ENCODE data around the gene RIPK1. TPM values are rescaled to one million over a fixed set of nuclear protein-coding genes. Genes with fewer than 3 reads are reported as not detected.
"Not testable (repeated sequence)": the region's sequence is repeated elsewhere in the genome, so short reads cannot be mapped to it uniquely, and the experiment has no call there.

Gene RIPK1
- total RNA-seq, 1 experiment from 2014 or later: 14.5 TPM

DNA sequence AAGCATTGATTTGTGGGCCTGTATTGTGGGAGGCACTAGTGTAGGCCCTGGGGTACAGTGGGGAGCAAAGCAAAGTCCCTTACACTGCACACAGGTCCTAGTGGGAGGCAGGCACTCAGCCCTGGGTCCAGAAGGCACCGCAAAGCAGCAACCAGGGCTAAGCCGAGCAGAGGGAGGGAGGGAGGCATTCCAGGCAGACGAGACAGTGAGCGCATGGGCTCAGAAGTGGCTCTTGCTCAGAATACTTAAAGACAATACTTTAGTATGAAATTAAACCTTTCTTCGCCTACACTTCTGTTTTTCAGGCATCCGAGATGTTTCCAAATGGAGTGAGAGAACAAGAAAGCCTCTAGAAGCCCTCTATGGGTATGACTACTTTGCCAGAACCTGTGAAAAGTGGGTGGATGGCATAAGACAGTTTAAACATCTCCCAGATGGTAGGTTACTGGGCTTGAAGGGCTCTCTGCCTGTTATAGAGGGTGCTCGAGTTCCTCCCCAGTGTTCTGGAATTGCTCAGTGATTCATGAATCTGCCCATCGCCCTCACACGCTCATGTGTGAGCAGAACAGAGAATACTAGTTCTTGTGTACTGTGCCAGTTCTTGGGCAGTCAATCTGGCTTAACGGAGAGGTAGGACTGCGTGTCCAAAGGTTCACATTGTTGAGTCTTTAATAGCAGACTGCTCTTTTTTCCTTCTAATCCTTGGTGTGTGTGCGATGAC, 68.9 kb downstream of the RIPK1 start:
- ATAC-seq (no peak), DNase-seq (no peak)
- Histone ChIP-seq H3K9me2 (replicated peaks; ENCODE audit: low read length) (no peaks in the 10 kb centered on the region), H2AFZ (ENCODE audit: low read length) (no peak overlapping the region), H3K27ac (ENCODE audit: low read length) (no peak overlapping the region), H3K4me2 (ENCODE audit: low read length) (no peak overlapping the region), H3K9ac (ENCODE audit: low read length) (no peak overlapping the region), H3K79me2 (ENCODE audit: low read length) (no peaks in the 10 kb centered on the region), H3K27me3 (ENCODE audit: low read length) (no peaks in the 10 kb centered on the region), H3F3A (ENCODE audit: low read length, unreplicated experiment) (no peaks in the 10 kb centered on the region), H3K4me3 (ENCODE audit: low read length) (no peak overlapping the region), H3K9me3 (ENCODE audit: low read length) (no peaks in the 10 kb centered on the region), H3K36me3 (ENCODE audit: low read depth, low read length) (peaks cover 3% of the 10 kb centered on the region), H4K20me1 (ENCODE audit: low read length) (no peaks in the 10 kb centered on the region), H3K4me1 (ENCODE audit: insufficient read depth, low read length) (peaks cover 21% of the 10 kb centered on the region)
- no peak for TF ChIP-seq EZH2phosphoT487 (IDR thresholded peaks at IDR 0.05; ENCODE audit: borderline replicate concordance, low read length)
- TF ChIP-seq EZH2 (IDR thresholded peaks at IDR 0.05; ENCODE audit: low read length, unreplicated experiment): no peak
- TF ChIP-seq, protein P1, sequence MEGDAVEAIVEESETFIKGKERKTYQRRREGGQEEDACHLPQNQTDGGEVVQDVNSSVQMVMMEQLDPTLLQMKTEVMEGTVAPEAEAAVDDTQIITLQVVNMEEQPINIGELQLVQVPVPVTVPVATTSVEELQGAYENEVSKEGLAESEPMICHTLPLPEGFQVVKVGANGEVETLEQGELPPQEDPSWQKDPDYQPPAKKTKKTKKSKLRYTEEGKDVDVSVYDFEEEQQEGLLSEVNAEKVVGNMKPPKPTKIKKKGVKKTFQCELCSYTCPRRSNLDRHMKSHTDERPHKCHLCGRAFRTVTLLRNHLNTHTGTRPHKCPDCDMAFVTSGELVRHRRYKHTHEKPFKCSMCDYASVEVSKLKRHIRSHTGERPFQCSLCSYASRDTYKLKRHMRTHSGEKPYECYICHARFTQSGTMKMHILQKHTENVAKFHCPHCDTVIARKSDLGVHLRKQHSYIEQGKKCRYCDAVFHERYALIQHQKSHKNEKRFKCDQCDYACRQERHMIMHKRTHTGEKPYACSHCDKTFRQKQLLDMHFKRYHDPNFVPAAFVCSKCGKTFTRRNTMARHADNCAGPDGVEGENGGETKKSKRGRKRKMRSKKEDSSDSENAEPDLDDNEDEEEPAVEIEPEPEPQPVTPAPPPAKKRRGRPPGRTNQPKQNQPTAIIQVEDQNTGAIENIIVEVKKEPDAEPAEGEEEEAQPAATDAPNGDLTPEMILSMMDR (conservative IDR thresholded peaks at IDR 0.05; ENCODE audit: low read depth, low read length): no peak
- intact Hi-C loops (cut with micrococcal nuclease): no loop called here
- CTCF ChIA-PET: no interaction called here
- BruUV-seq (replicated peaks): no TSS peak
- POLR2A ChIA-PET (ENCODE audit: unreplicated experiment): no interaction called here

DNA sequence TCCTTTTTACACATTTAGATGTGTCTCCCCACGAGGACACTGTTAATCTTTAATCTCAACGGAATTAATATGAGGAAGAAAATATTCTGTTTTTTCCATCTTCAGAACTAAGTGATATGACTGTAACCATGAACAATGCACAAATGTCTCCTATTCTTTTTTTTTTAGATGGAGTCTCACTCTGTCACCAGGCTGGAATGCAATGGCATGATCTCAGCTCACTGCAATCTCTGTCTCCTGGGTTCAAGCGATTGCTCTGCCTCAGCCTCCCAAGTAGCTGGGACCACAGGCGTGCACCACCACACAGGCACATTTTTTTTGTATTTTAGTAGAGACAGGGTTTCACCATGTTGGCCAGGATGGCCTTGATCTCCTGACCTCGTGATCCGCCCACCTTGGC, 69.6 kb downstream of the RIPK1 start:
- H3K9me2 ChIP-seq (replicated peaks; ENCODE audit: low read length); H3K27me3 ChIP-seq (ENCODE audit: low read length); H3K79me2 ChIP-seq (ENCODE audit: low read length); H3K9me3 ChIP-seq (ENCODE audit: low read length); H3F3A ChIP-seq (ENCODE audit: low read length, unreplicated experiment); BruUV-seq (replicated peaks); H3K9ac ChIP-seq (ENCODE audit: low read length); DNase-seq; H4K20me1 ChIP-seq (ENCODE audit: low read length); H2AFZ ChIP-seq (ENCODE audit: low read length); ATAC-seq; CTCF ChIA-PET; intact Hi-C loops (cut with micrococcal nuclease); H3K27ac ChIP-seq (ENCODE audit: low read length); H3K4me3 ChIP-seq (ENCODE audit: low read length); H3K4me2 ChIP-seq (ENCODE audit: low read length); H3K36me3 ChIP-seq (ENCODE audit: low read depth, low read length): not testable (repeated sequence)
- POLR2A ChIA-PET (ENCODE audit: unreplicated experiment): interaction anchor here (0.9 kb wide), 1 partner anchor 19 kb away, joined by 7 read pairs; the partner anchor contains the start of gene TUBB2A
- H3K4me1 ChIP-seq (ENCODE audit: insufficient read depth, low read length): peaks cover 21% of the 10 kb centered on the region

DNA sequence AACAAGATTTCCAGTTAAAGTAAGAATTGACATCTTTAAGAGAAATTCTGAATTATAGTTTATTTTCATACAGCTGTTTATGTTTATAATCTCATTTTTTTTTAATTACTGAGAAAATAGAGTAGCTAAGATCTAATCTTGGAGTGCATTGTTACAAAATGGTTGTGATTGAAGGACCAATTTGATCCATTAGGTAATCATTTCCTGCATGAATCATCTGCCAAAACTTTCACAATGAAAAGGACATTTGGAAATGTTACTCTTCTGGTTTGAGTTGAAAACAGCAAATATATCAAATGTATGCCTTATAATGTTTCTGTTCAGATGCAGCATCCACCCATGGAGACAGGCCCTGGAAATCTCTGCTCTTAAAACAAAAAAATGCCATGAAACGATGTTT, 70.0 kb downstream of the RIPK1 start:
- Histone ChIP-seq H3K79me2 (ENCODE audit: low read length) (no peaks in the 10 kb centered on the region), H3K4me2 (ENCODE audit: low read length) (0 out of 2 replicates have a peak overlapping the region, but pooled peaks have one; percentile 11), H3K27me3 (ENCODE audit: low read length) (no peaks in the 10 kb centered on the region), H3K4me3 (ENCODE audit: low read length) (no peak overlapping the region), H3K36me3 (ENCODE audit: low read depth, low read length) (peaks cover 3% of the 10 kb centered on the region), H3K9me3 (ENCODE audit: low read length) (no peaks in the 10 kb centered on the region), H3K27ac (ENCODE audit: low read length) (no peak overlapping the region), H3K9me2 (replicated peaks; ENCODE audit: low read length) (no peaks in the 10 kb centered on the region), H2AFZ (ENCODE audit: low read length) (no peak overlapping the region), H3K9ac (ENCODE audit: low read length) (no peak overlapping the region), H3F3A (ENCODE audit: low read length, unreplicated experiment) (no peaks in the 10 kb centered on the region), H4K20me1 (ENCODE audit: low read length) (no peaks in the 10 kb centered on the region), H3K4me1 (ENCODE audit: insufficient read depth, low read length) (peaks cover 21% of the 10 kb centered on the region)
- ChIA-PET CTCF (no interaction called here), POLR2A (ENCODE audit: unreplicated experiment) (interaction anchor here (0.9 kb wide), 1 partner anchor 19 kb away, joined by 7 read pairs; the partner anchor contains the start of gene TUBB2A)
- no peak for ATAC-seq
- DNase-seq: peak; percentile 38
- no TSS peak for BruUV-seq (replicated peaks)
- TF ChIP-seq, protein P1 (conservative IDR thresholded peaks at IDR 0.05; ENCODE audit: low read depth, low read length): no peak
- TF ChIP-seq EZH2 (IDR thresholded peaks at IDR 0.05; ENCODE audit: low read length, unreplicated experiment): no peak
- TF ChIP-seq EZH2phosphoT487 (IDR thresholded peaks at IDR 0.05; ENCODE audit: borderline replicate concordance, low read length): no peak
- intact Hi-C loops (cut with micrococcal nuclease): no loop called here

Measured in PC-3 (cell line).